Stimulated activated CD4-positive, alpha-beta T cell treated with anti-CD3 and anti-CD28 coated beads, TNF-alpha, amount 100 ng/mL, for 4 hours (primary cell): ENCODE results near the gene MCM3AP.

Source experiments
- DNase-seq, 3 experiments: peaks; one replicate each; pipeline ENCODE4 v3.0.0-alpha.2; 2020; ENCODE audit warnings: low read depth in 3 of 3

The MCM3AP gene

GRCh38 chr21:46285206-46285661 lies at the start of gene MCM3AP:
TSS of gene MCM3AP (minus strand) at chr21:46285611. CDS start at chr21:46285286, 325 bp downstream.
- no peak for DNase-seq

- DNase-seq = no peak
These were observed 49.1 kb upstream of the MCM3AP start for GRCh38 chr21:46334351-46335140.

GRCh38 chr21:46329796-46330195 lies 44.4 kb upstream of the MCM3AP start:
- no peak for DNase-seq

GRCh38 chr21:46328151-46328550 lies 42.7 kb upstream of the MCM3AP start:
- no peak for DNase-seq

GRCh38 chr21:46327711-46328110 lies 42.3 kb upstream of the MCM3AP start:
- no peak for DNase-seq

- DNase-seq = no peak
These were observed 40.8 kb upstream of the MCM3AP start for GRCh38 chr21:46326110-46326703.

- DNase-seq = peak in 1 of 3 experiments; percentile 14
These were observed 39.9 kb upstream of the MCM3AP start for GRCh38 chr21:46325073-46325912.

- peak; percentile 78 to 88 (median 82) for DNase-seq
These were observed 39.1 kb upstream of the MCM3AP start for GRCh38 chr21:46324390-46325072.

GRCh38 chr21:46323710-46324389 lies 38.4 kb upstream of the MCM3AP start, which contains the start of the genes C21orf58 and PCNT:
TSS of gene C21orf58 (minus strand) at chr21:46323870. CDS start at chr21:46322738, 1,132 bp downstream.
TSS of gene PCNT (plus strand) at chr21:46324156. CDS start at chr21:46324229, 73 bp downstream.
- DNase-seq = peak; percentile 95

- no peak for DNase-seq
These were observed 37.9 kb upstream of the MCM3AP start for GRCh38 chr21:46323227-46323709.

- DNase-seq = no peak
These were observed 37.2 kb upstream of the MCM3AP start for GRCh38 chr21:46322351-46323226.

GRCh38 chr21:46320331-46320801 lies 35.0 kb upstream of the MCM3AP start:
- DNase-seq = no peak

GRCh38 chr21:46319186-46319585 lies 33.8 kb upstream of the MCM3AP start:
- no peak for DNase-seq

- DNase-seq = no peak
These were observed 33.0 kb upstream of the MCM3AP start for GRCh38 chr21:46318464-46318845.

- DNase-seq = no peak
These were observed 32.5 kb upstream of the MCM3AP start for GRCh38 chr21:46317710-46318463.

GRCh38 chr21:46316708-46317324 lies 31.4 kb upstream of the MCM3AP start:
- DNase-seq = no peak

- DNase-seq = no peak
These were observed 29.1 kb upstream of the MCM3AP start for GRCh38 chr21:46314441-46315020.

- no peak for DNase-seq
These were observed 27.5 kb upstream of the MCM3AP start for GRCh38 chr21:46312949-46313348.
